Fibroblast of the aortic adventitia (primary cell): Measurements from ENCODE around the gene PGAM5. TPM values are rescaled to one million over a fixed set of nuclear protein-coding genes. Genes with fewer than 3 reads are reported as not detected.
"Not testable (repeated sequence)": the region's sequence is repeated elsewhere in the genome, so short reads cannot be mapped to it uniquely, and the experiment has no call there.

ENCODE experiments used
- DNase-seq: peaks from one replicate; pipeline ENCODE4 v3.0.0-alpha.2; 2010; ENCODE audit warnings: low read depth
- H3K4me3 ChIP-seq: 2 replicates; pipeline ENCODE4 v1.5.1; 2011; ENCODE audit warnings: low read depth, mild to moderate bottlenecking, control low read depth, low read length, moderate library complexity
- CTCF ChIP-seq: IDR thresholded peaks from 2 replicates; pipeline ENCODE4 v1.5.1; 2011; ENCODE audit warnings: mild to moderate bottlenecking, low read length, control low read depth, inconsistent platforms; ENCODE audit not compliant: insufficient read depth
- total RNA-seq: library from RNA; depleted of rRNA; stranded (reverse); fragments of >200 nt; gene quantifications from 2 replicates; pipeline ENCODE4 v1.2.3, GENCODE V29; 2012; ENCODE audit warnings: low replicate concordance

PGAM5 gene
- total RNA-seq, 1 donor: 22.4 TPM

GRCh38 chr12:132747395-132747794, 36.8 kb downstream of the PGAM5 start:
- no peak for DNase-seq
- no peak for TF ChIP-seq CTCF
- no peak overlapping the region for H3K4me3 ChIP-seq

- H3K4me3 ChIP-seq: no peak overlapping the region
- TF ChIP-seq CTCF: no peak
- DNase-seq: no peak
Measured at GRCh38 chr12:132747896-132748295, 37.3 kb downstream of the PGAM5 start.

- no peak overlapping the region for H3K4me3 ChIP-seq
- no peak for DNase-seq
- no peak for TF ChIP-seq CTCF
Measured at GRCh38 chr12:132748319-132748718, 37.7 kb downstream of the PGAM5 start.

- H3K4me3 ChIP-seq, DNase-seq: not testable (repeated sequence)
Measured at GRCh38 chr12:132753670-132754069, 43.0 kb downstream of the PGAM5 start.

GRCh38 chr12:132754160-132754932, 43.7 kb downstream of the PGAM5 start:
- no peak for TF ChIP-seq CTCF
- DNase-seq: no peak
- H3K4me3 ChIP-seq: no peak overlapping the region

- not testable (repeated sequence) for H3K4me3 ChIP-seq, DNase-seq
Measured at GRCh38 chr12:132758825-132759224, 48.2 kb downstream of the PGAM5 start.

- peak overlapping the region; percentile 13 for H3K4me3 ChIP-seq
- TF ChIP-seq CTCF: no peak
- no peak for DNase-seq
Measured at GRCh38 chr12:132759359-132759758, 48.7 kb downstream of the PGAM5 start.

GRCh38 chr12:132761032-132761920, 50.6 kb downstream of the PGAM5 start, which contains the start of gene ANKLE2:
TSS of gene ANKLE2 (minus strand) at chr12:132761832. CDS start at chr12:132761798, 34 bp downstream.
- TF ChIP-seq CTCF: no peak
- peak; percentile 57 for DNase-seq

More at GRCh38 chr12:132761032-132761920, 50.6 kb downstream of the PGAM5 start, which contains the start of gene ANKLE2:
- H3K4me3 ChIP-seq: peak within 1 kb of the TSS; percentile 86
